ENCODE measurements around the gene MYO9A.
"Not testable (repeated sequence)": the region's sequence is repeated elsewhere in the genome, so short reads cannot be mapped to it uniquely, and the experiment has no call there.

The MYO9A gene

GRCh38 chr15:72116731-72117485, 1.0 kb downstream of the MYO9A start:
- no peaks in the 10 kb centered on the region for H3K9me3 ChIP-seq (ENCODE audit: control insufficient read depth in 2 of 2, low read length in 2 of 2)
- H3K4me1 ChIP-seq (ENCODE audit: control insufficient read depth in 2 of 2, insufficient read depth in 2 of 2, low read length in 2 of 2): peaks cover 10 to 18% of the 10 kb centered on the region in 2 donors
- H3K27ac ChIP-seq (ENCODE audit: low read depth in 2 of 2, low read length in 2 of 2): peak overlapping the region; percentile 90 to 97
- no peaks in the 10 kb centered on the region for H3K27me3 ChIP-seq (ENCODE audit: control insufficient read depth in 2 of 2, insufficient read depth in 2 of 2, low read length in 2 of 2)
- H3K36me3 ChIP-seq (ENCODE audit: control insufficient read depth in 2 of 2, insufficient read depth in 2 of 2, low read length in 2 of 2): no peaks in the 10 kb centered on the region
- peak overlapping the region; percentile 88 to 96 for H3K9ac ChIP-seq (ENCODE audit: low read depth in 1 of 2, low read length in 2 of 2)
- peak overlapping the region; percentile 91 to 99 for H3K4me3 ChIP-seq (ENCODE audit: low read length in 2 of 2)

- no peaks in the 10 kb centered on the region for H3K27me3 ChIP-seq (ENCODE audit: control insufficient read depth in 2 of 2, insufficient read depth in 2 of 2, low read length in 2 of 2)
- H3K9me3 ChIP-seq (ENCODE audit: control insufficient read depth in 2 of 2, low read length in 2 of 2): no peaks in the 10 kb centered on the region
- no peaks in the 10 kb centered on the region for H3K36me3 ChIP-seq (ENCODE audit: control insufficient read depth in 2 of 2, insufficient read depth in 2 of 2, low read length in 2 of 2)
- no peak overlapping the region for H3K27ac ChIP-seq (ENCODE audit: low read depth in 2 of 2, low read length in 2 of 2)
- H3K4me1 ChIP-seq (ENCODE audit: control insufficient read depth in 2 of 2, insufficient read depth in 2 of 2, low read length in 2 of 2): peaks cover 10% of the 10 kb centered on the region in 2 donors
- no peak overlapping the region for H3K4me3 ChIP-seq (ENCODE audit: low read length in 2 of 2)
- no peak overlapping the region for H3K9ac ChIP-seq (ENCODE audit: low read depth in 1 of 2, low read length in 2 of 2)
These were observed 4.5 kb downstream of the MYO9A start for GRCh38 chr15:72113347-72114031.

GRCh38 chr15:72112805-72113204, 5.1 kb downstream of the MYO9A start:
- no peak overlapping the region for H3K9ac ChIP-seq (ENCODE audit: low read depth in 1 of 2, low read length in 2 of 2)
- H3K27ac ChIP-seq (ENCODE audit: low read depth in 2 of 2, low read length in 2 of 2): no peak overlapping the region
- peaks cover 10% of the 10 kb centered on the region in 2 donors for H3K4me1 ChIP-seq (ENCODE audit: control insufficient read depth in 2 of 2, insufficient read depth in 2 of 2, low read length in 2 of 2)

GRCh38 chr15:72112116-72112515, 5.8 kb downstream of the MYO9A start:
- Histone ChIP-seq H3K9me3 (ENCODE audit: control insufficient read depth in 2 of 2, low read length in 2 of 2) (no peaks in the 10 kb centered on the region), H3K27ac (ENCODE audit: low read depth in 2 of 2, low read length in 2 of 2) (no peak overlapping the region), H3K36me3 (ENCODE audit: control insufficient read depth in 2 of 2, insufficient read depth in 2 of 2, low read length in 2 of 2) (no peaks in the 10 kb centered on the region), H3K4me3 (ENCODE audit: low read length in 2 of 2) (no peak overlapping the region), H3K4me1 (ENCODE audit: control insufficient read depth in 2 of 2, insufficient read depth in 2 of 2, low read length in 2 of 2) (peaks cover 10% of the 10 kb centered on the region in 2 donors), H3K27me3 (ENCODE audit: control insufficient read depth in 2 of 2, insufficient read depth in 2 of 2, low read length in 2 of 2) (no peaks in the 10 kb centered on the region), H3K9ac (ENCODE audit: low read depth in 1 of 2, low read length in 2 of 2) (no peak overlapping the region)

More at GRCh38 chr15:72112805-72113204, 5.1 kb downstream of the MYO9A start:
- Histone ChIP-seq H3K9me3 (ENCODE audit: control insufficient read depth in 2 of 2, low read length in 2 of 2) (no peaks in the 10 kb centered on the region), H3K27me3 (ENCODE audit: control insufficient read depth in 2 of 2, insufficient read depth in 2 of 2, low read length in 2 of 2) (no peaks in the 10 kb centered on the region), H3K4me3 (ENCODE audit: low read length in 2 of 2) (no peak overlapping the region), H3K36me3 (ENCODE audit: control insufficient read depth in 2 of 2, insufficient read depth in 2 of 2, low read length in 2 of 2) (no peaks in the 10 kb centered on the region)

GRCh38 chr15:72110355-72110754, 7.6 kb downstream of the MYO9A start:
- H3K9me3 ChIP-seq (ENCODE audit: control insufficient read depth in 2 of 2, low read length in 2 of 2): no peaks in the 10 kb centered on the region
- H3K36me3 ChIP-seq (ENCODE audit: control insufficient read depth in 2 of 2, insufficient read depth in 2 of 2, low read length in 2 of 2): no peaks in the 10 kb centered on the region
- H3K27ac ChIP-seq (ENCODE audit: low read depth in 2 of 2, low read length in 2 of 2): no peak overlapping the region
- no peak overlapping the region for H3K9ac ChIP-seq (ENCODE audit: low read depth in 1 of 2, low read length in 2 of 2)
- H3K4me3 ChIP-seq (ENCODE audit: low read length in 2 of 2): no peak overlapping the region
- no peaks in the 10 kb centered on the region for H3K4me1 ChIP-seq (ENCODE audit: control insufficient read depth in 2 of 2, insufficient read depth in 2 of 2, low read length in 2 of 2)
- no peaks in the 10 kb centered on the region for H3K27me3 ChIP-seq (ENCODE audit: control insufficient read depth in 2 of 2, insufficient read depth in 2 of 2, low read length in 2 of 2)

- H3K9me3 ChIP-seq (ENCODE audit: control insufficient read depth in 2 of 2, low read length in 2 of 2): no peaks in the 10 kb centered on the region
- H3K27ac ChIP-seq (ENCODE audit: low read depth in 2 of 2, low read length in 2 of 2): no peak overlapping the region
- no peak overlapping the region for H3K4me3 ChIP-seq (ENCODE audit: low read length in 2 of 2)
- H3K4me1 ChIP-seq (ENCODE audit: control insufficient read depth in 2 of 2, insufficient read depth in 2 of 2, low read length in 2 of 2): no peaks in the 10 kb centered on the region
- H3K27me3 ChIP-seq (ENCODE audit: control insufficient read depth in 2 of 2, insufficient read depth in 2 of 2, low read length in 2 of 2): no peaks in the 10 kb centered on the region
- no peak overlapping the region for H3K9ac ChIP-seq (ENCODE audit: low read depth in 1 of 2, low read length in 2 of 2)
- no peaks in the 10 kb centered on the region for H3K36me3 ChIP-seq (ENCODE audit: control insufficient read depth in 2 of 2, insufficient read depth in 2 of 2, low read length in 2 of 2)
These were observed 11.9 kb downstream of the MYO9A start for GRCh38 chr15:72106068-72106467.

- Histone ChIP-seq H3K27ac (ENCODE audit: low read depth in 2 of 2, low read length in 2 of 2) (no peak overlapping the region), H3K4me3 (ENCODE audit: low read length in 2 of 2) (no peak overlapping the region), H3K9ac (ENCODE audit: low read depth in 1 of 2, low read length in 2 of 2) (no peak overlapping the region), H3K4me1 (ENCODE audit: control insufficient read depth in 2 of 2, insufficient read depth in 2 of 2, low read length in 2 of 2) (no peaks in the 10 kb centered on the region), H3K36me3 (ENCODE audit: control insufficient read depth in 2 of 2, insufficient read depth in 2 of 2, low read length in 2 of 2) (no peaks in the 10 kb centered on the region), H3K27me3 (ENCODE audit: control insufficient read depth in 2 of 2, insufficient read depth in 2 of 2, low read length in 2 of 2) (no peaks in the 10 kb centered on the region), H3K9me3 (ENCODE audit: control insufficient read depth in 2 of 2, low read length in 2 of 2) (no peaks in the 10 kb centered on the region)
These were observed 12.8 kb downstream of the MYO9A start for GRCh38 chr15:72105111-72105510.

GRCh38 chr15:72100551-72100950, 17.4 kb downstream of the MYO9A start:
- not testable (repeated sequence) for H3K27me3 ChIP-seq (ENCODE audit: control insufficient read depth in 2 of 2, insufficient read depth in 2 of 2, low read length in 2 of 2); H3K4me1 ChIP-seq (ENCODE audit: control insufficient read depth in 2 of 2, insufficient read depth in 2 of 2, low read length in 2 of 2)

GRCh38 chr15:72099155-72099554, 18.8 kb downstream of the MYO9A start:
- H3K36me3 ChIP-seq (ENCODE audit: control insufficient read depth in 2 of 2, insufficient read depth in 2 of 2, low read length in 2 of 2): no peaks in the 10 kb centered on the region
- no peak overlapping the region for H3K27ac ChIP-seq (ENCODE audit: low read depth in 2 of 2, low read length in 2 of 2)
- H3K9ac ChIP-seq (ENCODE audit: low read depth in 1 of 2, low read length in 2 of 2): no peak overlapping the region
- H3K9me3 ChIP-seq (ENCODE audit: control insufficient read depth in 2 of 2, low read length in 2 of 2): no peaks in the 10 kb centered on the region
- H3K27me3 ChIP-seq (ENCODE audit: control insufficient read depth in 2 of 2, insufficient read depth in 2 of 2, low read length in 2 of 2): no peaks in the 10 kb centered on the region
- H3K4me1 ChIP-seq (ENCODE audit: control insufficient read depth in 2 of 2, insufficient read depth in 2 of 2, low read length in 2 of 2): no peaks in the 10 kb centered on the region
- no peak overlapping the region for H3K4me3 ChIP-seq (ENCODE audit: low read length in 2 of 2)

More at GRCh38 chr15:72100551-72100950, 17.4 kb downstream of the MYO9A start:
- H3K9ac ChIP-seq (ENCODE audit: low read depth in 1 of 2, low read length in 2 of 2); H3K4me3 ChIP-seq (ENCODE audit: low read length in 2 of 2); H3K27ac ChIP-seq (ENCODE audit: low read depth in 2 of 2, low read length in 2 of 2); H3K9me3 ChIP-seq (ENCODE audit: control insufficient read depth in 2 of 2, low read length in 2 of 2); H3K36me3 ChIP-seq (ENCODE audit: control insufficient read depth in 2 of 2, insufficient read depth in 2 of 2, low read length in 2 of 2): not testable (repeated sequence)

- no peaks in the 10 kb centered on the region for H3K9me3 ChIP-seq (ENCODE audit: control insufficient read depth in 2 of 2, low read length in 2 of 2)
- no peak overlapping the region for H3K9ac ChIP-seq (ENCODE audit: low read depth in 1 of 2, low read length in 2 of 2)
- H3K27me3 ChIP-seq (ENCODE audit: control insufficient read depth in 2 of 2, insufficient read depth in 2 of 2, low read length in 2 of 2): no peaks in the 10 kb centered on the region
- no peak overlapping the region for H3K4me3 ChIP-seq (ENCODE audit: low read length in 2 of 2)
- H3K27ac ChIP-seq (ENCODE audit: low read depth in 2 of 2, low read length in 2 of 2): no peak overlapping the region
- H3K36me3 ChIP-seq (ENCODE audit: control insufficient read depth in 2 of 2, insufficient read depth in 2 of 2, low read length in 2 of 2): no peaks in the 10 kb centered on the region
- H3K4me1 ChIP-seq (ENCODE audit: control insufficient read depth in 2 of 2, insufficient read depth in 2 of 2, low read length in 2 of 2): no peaks in the 10 kb centered on the region
These were observed 19.9 kb downstream of the MYO9A start for GRCh38 chr15:72098040-72098439.
